ENCODE results near the gene TBX5. TPM values are rescaled to one million over a fixed set of nuclear protein-coding genes. Genes with fewer than 3 reads are reported as not detected.
"Not testable (repeated sequence)": the region's sequence is repeated elsewhere in the genome, so short reads cannot be mapped to it uniquely, and the experiment has no call there.

TBX5 gene
- total RNA-seq, 1 donor from 2014 or later: not detected

- intact Hi-C loops (cut with DNase I): no loop called here
- Histone ChIP-seq H3K27me3 (no peaks in the 10 kb centered on the region), H3K9me3 (no peaks in the 10 kb centered on the region), H3K4me3 (no peak overlapping the region), H3K36me3 (no peaks in the 10 kb centered on the region), H3K27ac (no peak overlapping the region), H3K4me1 (no peaks in the 10 kb centered on the region)
- no peak for DNase-seq (ENCODE audit: extremely low spot score in 2 of 2)
- no peak for TF ChIP-seq POLR2A (IDR thresholded peaks at IDR 0.05)
These were observed 44.4 kb downstream of the TBX5 start for GRCh38 chr12:114361545-114361944.

GRCh38 chr12:114360485-114360884, 45.5 kb downstream of the TBX5 start:
- DNase-seq (ENCODE audit: extremely low spot score in 2 of 2): no peak
- TF ChIP-seq POLR2A (IDR thresholded peaks at IDR 0.05): no peak
- Histone ChIP-seq H3K4me3 (no peak overlapping the region), H3K4me1 (no peaks in the 10 kb centered on the region), H3K27me3 (no peaks in the 10 kb centered on the region), H3K27ac (no peak overlapping the region), H3K9me3 (no peaks in the 10 kb centered on the region), H3K36me3 (no peaks in the 10 kb centered on the region)
- intact Hi-C loops (cut with DNase I): no loop called here

GRCh38 chr12:114355389-114356088, 50.4 kb downstream of the TBX5 start:
- H3K9me3 ChIP-seq: no peaks in the 10 kb centered on the region
- TF ChIP-seq CTCF (IDR thresholded peaks at IDR 0.05) (no peak), POLR2A (IDR thresholded peaks at IDR 0.05) (no peak), POLR2AphosphoS5 (IDR thresholded peaks at IDR 0.05; ENCODE audit: insufficient read depth in 1 of 2, low read depth in 1 of 2) (no peak)
- no peak overlapping the region for H3K4me3 ChIP-seq
- intact Hi-C loops (cut with DNase I): no loop called here
- H3K27ac ChIP-seq: no peak overlapping the region
- no peaks in the 10 kb centered on the region for H3K36me3 ChIP-seq
- no peaks in the 10 kb centered on the region for H3K4me1 ChIP-seq
- H3K27me3 ChIP-seq: no peaks in the 10 kb centered on the region
- DNase-seq (ENCODE audit: extremely low spot score in 2 of 2): no peak

GRCh38 chr12:114349239-114349638, 56.7 kb downstream of the TBX5 start:
- intact Hi-C loops (cut with DNase I); H3K4me3 ChIP-seq; H3K9me3 ChIP-seq; H3K4me1 ChIP-seq; H3K27me3 ChIP-seq; H3K27ac ChIP-seq; H3K36me3 ChIP-seq; DNase-seq (ENCODE audit: extremely low spot score in 2 of 2): not testable (repeated sequence)

- Histone ChIP-seq H3K36me3 (no peaks in the 10 kb centered on the region), H3K4me1 (no peaks in the 10 kb centered on the region), H3K9me3 (no peaks in the 10 kb centered on the region), H3K27me3 (no peaks in the 10 kb centered on the region), H3K27ac (no peak overlapping the region), H3K4me3 (no peak overlapping the region)
- intact Hi-C loops (cut with DNase I): no loop called here
- TF ChIP-seq POLR2A (IDR thresholded peaks at IDR 0.05): no peak
- no peak for DNase-seq (ENCODE audit: extremely low spot score in 2 of 2)
These were observed 58.1 kb downstream of the TBX5 start for GRCh38 chr12:114347861-114348260.

- DNase-seq (ENCODE audit: extremely low spot score in 2 of 2): no peak
- Histone ChIP-seq H3K27ac (no peak overlapping the region), H3K9me3 (no peaks in the 10 kb centered on the region), H3K27me3 (no peaks in the 10 kb centered on the region), H3K4me1 (no peaks in the 10 kb centered on the region), H3K4me3 (no peak overlapping the region), H3K36me3 (no peaks in the 10 kb centered on the region)
- TF ChIP-seq POLR2A (IDR thresholded peaks at IDR 0.05): no peak
- no peak for TF ChIP-seq POLR2AphosphoS5 (IDR thresholded peaks at IDR 0.05; ENCODE audit: insufficient read depth in 1 of 2, low read depth in 1 of 2)
- no peak for TF ChIP-seq CTCF (IDR thresholded peaks at IDR 0.05)
- intact Hi-C loops (cut with DNase I): no loop called here
These were observed 61.1 kb downstream of the TBX5 start for GRCh38 chr12:114344831-114345230.

GRCh38 chr12:114344303-114344663, 61.7 kb downstream of the TBX5 start:
- Histone ChIP-seq H3K27me3 (no peaks in the 10 kb centered on the region), H3K4me3 (no peak overlapping the region), H3K4me1 (no peaks in the 10 kb centered on the region), H3K36me3 (no peaks in the 10 kb centered on the region), H3K9me3 (no peaks in the 10 kb centered on the region), H3K27ac (no peak overlapping the region)
- no peak for DNase-seq (ENCODE audit: extremely low spot score in 2 of 2)
- intact Hi-C loops (cut with DNase I): no loop called here
- no peak for TF ChIP-seq CTCF (IDR thresholded peaks at IDR 0.05)
- TF ChIP-seq POLR2AphosphoS5 (IDR thresholded peaks at IDR 0.05; ENCODE audit: insufficient read depth in 1 of 2, low read depth in 1 of 2): no peak
- TF ChIP-seq POLR2A (IDR thresholded peaks at IDR 0.05): no peak

Data from vagina (tissue), 2 donors.